HT1080 (cell line): ENCODE results near the gene SLC35D1. TPM values are rescaled to one million over a fixed set of nuclear protein-coding genes. Genes with fewer than 3 reads are reported as not detected.
"Not testable (repeated sequence)": the region's sequence is repeated elsewhere in the genome, so short reads cannot be mapped to it uniquely, and the experiment has no call there.

ENCODE experiments used
- DNase-seq: peaks from one replicate; pipeline ENCODE4 v3.0.0-alpha.2; 2015; ENCODE audit warnings: low read depth
- small RNA-seq: library from RNA; depleted of rRNA; stranded (forward); fragments of <200 nt; gene quantifications from one replicate; pipeline ENCODE3, GENCODE V24; 2014
- total RNA-seq: library from RNA; depleted of rRNA; stranded (reverse); fragments of >200 nt; shearing (Covaris generic); gene quantifications from 2 replicates; pipeline ENCODE4 v1.2.3, GENCODE V29; 2014; rRNA removed

The SLC35D1 gene
- total RNA-seq, 1 experiment from 2014 or later: 7.2 TPM

DNA sequence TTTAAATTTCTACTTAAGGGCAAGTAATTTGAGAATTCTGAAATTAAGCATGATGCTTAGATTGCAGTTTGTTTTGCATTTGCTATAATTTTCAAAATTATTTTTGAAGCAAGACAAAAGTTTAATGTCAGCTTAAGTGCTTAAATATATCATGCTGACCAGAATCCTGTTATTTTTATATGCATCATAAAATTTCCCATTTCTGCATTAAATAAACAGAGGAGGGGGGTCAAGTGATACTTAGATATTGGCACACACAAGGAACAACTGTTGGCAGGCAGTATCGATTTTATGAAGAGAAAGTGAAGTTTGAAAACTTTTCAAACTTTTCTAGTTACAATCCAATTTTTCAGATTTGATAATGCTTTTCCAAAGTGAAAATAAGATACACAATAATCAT, 68.1 kb downstream of the SLC35D1 start:
- DNase-seq: no peak

DNA sequence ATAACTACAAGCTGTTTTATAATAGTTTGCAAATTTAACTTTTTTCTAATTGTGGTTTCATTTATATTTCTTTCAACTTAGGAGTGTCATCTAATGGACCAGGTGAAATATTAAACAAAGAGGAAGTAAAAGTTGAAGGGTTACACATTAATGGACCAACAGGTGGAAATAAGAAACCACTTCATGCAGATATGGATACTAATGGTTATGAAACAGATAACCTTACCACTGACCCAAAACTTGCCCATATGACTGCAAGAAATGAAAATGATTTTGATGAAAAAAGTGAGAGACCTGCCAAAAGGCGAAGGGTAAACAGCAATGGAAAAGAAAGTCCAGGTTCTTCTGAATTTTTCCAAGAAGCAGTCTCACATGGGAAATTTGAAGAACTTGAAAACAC, 69.5 kb downstream of the SLC35D1 start:
- no peak for DNase-seq

DNA sequence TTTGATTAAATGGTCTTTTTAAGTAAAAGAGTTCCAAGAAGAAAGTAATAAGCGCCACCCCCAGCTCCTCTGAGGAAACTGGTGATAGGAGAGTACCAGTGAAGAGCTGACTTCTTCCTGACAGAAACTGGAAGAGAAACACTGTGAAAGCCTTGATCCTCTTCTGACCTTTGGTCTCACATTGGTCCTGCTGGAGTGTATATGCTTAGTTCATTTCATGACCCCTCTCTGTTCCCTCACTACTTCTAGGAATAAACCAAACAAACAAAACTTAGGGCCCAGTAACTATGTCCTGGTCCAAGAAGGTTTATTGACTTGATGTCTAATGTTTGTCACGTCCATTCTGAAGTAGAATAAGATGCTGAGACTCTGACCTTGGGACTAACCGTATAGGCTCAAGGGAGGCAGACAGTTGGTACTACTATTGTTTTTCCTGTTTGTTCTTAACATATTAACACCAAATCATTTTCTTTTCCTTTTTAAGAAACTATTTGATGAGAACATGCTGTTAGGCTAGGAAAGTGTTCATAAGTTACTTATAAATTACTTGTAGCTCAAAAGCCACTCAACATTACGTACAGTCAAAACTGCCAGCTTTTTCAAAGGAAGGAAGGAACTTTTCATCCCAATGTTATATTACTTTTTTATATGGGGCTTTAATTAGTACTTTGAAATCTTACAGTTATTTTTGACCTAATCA, 71.2 kb downstream of the SLC35D1 start:
- DNase-seq: no peak

DNA sequence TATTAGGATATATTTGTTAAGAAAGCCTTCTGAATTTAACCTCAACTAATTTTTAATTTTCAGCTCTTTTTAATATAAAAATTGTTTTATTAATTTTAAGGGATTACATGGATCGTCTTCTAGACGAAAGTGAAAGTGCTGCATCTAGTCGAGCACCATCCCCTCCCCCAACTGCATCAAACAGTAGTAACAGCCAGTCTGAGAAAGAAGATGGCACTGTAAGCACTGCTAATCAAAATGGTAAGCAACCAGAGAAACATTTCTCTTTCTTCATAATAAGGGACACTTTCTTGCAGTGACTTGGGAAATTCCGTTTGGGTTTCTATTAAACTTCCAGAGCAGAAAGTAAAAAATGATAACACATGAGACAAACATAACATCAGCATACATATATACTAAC, 72.3 kb downstream of the SLC35D1 start:
- no peak for DNase-seq

DNA sequence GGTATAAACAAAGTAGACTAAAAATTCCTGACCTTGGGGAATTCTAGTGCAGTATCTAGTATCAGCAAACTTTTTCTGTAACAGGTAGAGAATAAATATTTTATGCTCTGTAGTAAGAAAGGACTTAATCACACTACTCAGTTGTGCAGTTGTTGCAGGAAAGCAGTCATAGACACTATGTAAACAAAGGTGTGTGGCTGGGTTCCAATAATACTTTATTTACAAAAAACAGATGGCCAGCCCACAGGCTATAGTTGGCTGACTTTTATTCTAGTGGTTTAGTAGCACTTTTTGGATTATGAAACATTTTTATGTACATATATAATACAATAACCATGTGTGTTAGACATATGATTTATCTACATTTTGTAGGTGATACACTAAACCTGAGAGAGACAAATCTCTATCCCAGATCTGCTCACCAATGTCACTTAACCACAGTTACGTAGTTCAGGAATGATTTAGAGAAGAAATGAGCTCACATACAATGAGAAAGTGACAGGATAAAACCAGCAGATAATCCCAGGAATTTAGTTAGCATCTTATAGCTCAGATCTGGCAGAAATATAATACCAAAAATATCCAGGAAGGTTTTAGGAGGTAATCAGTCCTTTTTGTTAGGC, 73.1 kb downstream of the SLC35D1 start:
- DNase-seq: no peak

DNA sequence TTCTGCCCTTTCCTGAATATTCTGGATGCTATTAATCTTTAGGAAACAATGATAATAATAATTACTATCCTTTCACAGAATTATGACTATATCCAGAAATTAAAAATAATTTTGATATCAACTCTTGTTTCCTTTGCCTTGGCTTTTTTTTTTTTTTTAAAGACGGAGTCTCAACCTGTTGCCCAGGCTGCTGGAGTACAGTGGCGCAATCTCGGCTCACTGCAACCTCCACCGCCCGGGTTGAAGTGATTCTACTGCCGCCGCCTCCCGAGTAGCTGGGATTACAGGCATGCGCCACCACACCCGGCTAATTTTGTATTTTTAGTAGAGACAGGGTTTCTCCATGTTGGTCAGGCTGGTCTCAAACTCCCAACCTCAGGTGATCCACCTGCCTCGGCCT, 74.3 kb downstream of the SLC35D1 start:
- not testable (repeated sequence) for DNase-seq

DNA sequence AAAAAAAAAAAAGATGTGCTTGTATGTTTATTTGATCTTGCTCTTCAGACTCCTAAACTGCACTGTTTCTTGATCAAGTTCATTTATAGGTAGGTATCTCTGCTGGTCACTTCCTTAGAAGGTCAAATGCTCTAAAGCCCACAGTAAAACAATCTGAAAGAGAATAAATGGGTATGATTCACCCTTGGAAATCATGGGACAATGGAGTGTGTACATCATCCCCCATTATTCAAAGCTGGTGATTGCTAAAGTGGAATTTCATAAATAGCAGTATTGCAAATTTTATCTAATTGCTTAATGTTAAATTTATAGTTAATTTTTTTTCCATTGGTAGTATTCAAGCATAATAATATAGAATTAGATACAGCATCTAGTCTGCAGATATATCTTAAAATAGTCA, 75.7 kb downstream of the SLC35D1 start:
- no peak for DNase-seq

DNA sequence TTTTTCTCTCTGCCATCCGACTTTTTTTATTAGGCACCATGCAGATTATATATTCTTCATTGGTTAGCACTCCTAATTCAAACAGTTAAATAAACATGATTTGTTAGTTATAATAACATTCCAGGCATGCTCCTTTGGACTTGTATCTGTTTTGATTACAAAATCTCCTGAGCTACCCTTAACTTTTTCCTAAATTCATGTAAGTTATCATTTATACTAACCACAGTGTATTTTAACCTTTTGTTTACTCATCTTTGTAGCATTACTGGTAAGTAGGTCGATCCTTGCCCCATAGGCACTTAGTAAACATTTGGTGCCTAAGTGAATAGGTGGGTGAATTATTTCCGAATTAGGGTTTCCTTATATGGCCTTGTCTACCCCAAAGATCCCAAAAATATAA, 85.4 kb downstream of the SLC35D1 start:
- no peak for DNase-seq

DNA sequence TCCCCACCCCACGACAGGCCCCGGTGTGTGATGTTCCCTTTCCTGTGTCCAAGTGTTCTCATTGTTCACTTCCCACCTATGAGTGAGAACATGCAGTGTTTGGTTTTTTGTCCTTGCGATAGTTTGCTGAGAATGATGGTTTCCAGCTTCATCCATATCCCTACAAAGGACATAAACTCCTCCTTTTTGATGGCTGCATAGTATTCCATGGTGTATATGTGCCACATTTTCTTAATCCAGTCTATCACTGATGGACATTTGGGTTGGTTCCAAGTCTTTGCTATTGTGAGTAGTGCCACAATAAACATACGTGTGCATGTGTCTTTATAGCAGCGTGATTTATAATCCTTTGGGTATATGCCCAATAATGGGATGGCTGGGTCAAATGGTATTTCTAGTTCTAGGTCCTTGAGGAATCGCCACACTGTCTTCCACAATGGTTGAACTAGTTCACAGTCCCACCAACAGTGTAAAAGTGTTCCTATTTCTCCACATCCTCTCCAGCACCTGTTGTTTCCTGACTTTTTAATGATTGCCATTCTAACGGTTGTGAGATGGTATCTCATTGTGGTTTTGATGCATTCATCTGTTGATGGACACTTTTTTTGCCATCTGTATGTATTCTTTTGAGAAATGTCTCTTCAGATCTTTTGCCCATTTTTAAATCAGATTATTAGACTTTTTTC, 87.6 kb downstream of the SLC35D1 start:
- not testable (repeated sequence) for DNase-seq

DNA sequence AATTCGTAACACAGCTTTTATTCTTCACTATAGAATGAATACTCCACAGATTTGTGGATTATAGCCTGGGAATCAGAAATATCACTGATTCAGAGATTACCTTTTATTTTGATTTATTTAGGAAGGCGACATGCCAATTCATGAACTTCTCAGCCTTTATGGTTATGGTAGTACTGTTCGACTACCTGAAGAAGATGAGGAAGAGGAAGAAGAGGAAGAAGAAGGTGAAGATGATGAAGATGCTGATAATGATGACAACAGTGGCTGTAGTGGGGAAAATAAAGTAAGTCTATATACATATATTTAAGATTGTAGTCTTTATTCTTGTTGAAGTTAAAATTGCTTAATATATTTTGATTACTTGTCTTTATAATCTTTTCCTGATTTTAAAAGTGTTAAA, 96.0 kb downstream of the SLC35D1 start:
- no peak for DNase-seq

DNA sequence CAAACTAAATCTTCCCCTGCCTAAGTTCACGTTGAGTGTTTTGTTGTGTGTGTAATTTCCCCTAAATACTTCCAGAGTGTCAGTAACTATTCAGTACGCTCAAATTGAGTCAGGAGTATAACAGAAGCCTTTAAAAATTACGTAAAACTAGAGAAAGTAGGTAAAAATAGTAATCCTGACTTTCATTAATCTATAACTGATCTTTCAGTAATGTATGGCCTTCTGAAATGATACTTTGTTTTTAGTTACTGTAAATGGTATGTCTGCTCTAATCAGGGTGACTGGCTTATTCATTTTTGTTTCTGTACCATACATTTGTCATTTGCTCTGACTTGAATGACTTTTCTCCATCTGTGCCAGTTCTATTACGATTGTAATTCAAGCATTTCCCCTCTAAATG, 99.7 kb downstream of the SLC35D1 start:
- no peak for DNase-seq

DNA sequence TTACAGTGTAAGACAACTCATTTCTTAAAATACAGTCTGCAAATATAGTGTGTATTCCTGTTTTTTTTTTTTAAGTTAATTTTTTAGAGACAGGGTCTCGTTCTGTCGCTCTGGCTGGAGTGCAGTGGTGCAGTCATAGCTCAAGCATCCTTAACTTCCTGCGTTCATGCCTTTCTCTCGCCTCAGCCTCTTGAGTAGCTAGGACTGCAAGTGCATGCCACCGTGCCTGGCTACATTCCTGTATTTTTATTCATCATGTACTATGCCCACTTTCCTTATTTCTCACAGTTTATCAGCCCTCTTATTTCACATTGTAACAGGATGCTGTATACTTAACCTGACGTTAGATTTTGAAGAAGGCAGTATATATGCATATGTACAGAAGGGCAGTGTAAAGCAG, 102.4 kb downstream of the SLC35D1 start:
- DNase-seq: peak; percentile 62

Small RNA genes within 50 kb of the gene (small RNA-seq; reads per million reads assigned to genes)
- gene RF00322: not detected

Other genes with a start within 250 kb of the SLC35D1 start
- gene DNAI4, start 129.3 kb downstream of the SLC35D1 start, total RNA-seq: 0.30 and 0.31 TPM in 2 replicates
- gene MIER1, start 129.2 kb downstream of the SLC35D1 start, total RNA-seq: 12.0 and 17.7 TPM in 2 replicates
- gene C1orf141, start 80.8 kb upstream of the SLC35D1 start, total RNA-seq: not detected in 2 replicates
- gene IL23R, start 112.3 kb upstream of the SLC35D1 start, total RNA-seq: 0.05 TPM in 1 of 2 replicates, not detected in the other